Measurements from ENCODE around the gene BNIP5.

Gene BNIP5

DNA sequence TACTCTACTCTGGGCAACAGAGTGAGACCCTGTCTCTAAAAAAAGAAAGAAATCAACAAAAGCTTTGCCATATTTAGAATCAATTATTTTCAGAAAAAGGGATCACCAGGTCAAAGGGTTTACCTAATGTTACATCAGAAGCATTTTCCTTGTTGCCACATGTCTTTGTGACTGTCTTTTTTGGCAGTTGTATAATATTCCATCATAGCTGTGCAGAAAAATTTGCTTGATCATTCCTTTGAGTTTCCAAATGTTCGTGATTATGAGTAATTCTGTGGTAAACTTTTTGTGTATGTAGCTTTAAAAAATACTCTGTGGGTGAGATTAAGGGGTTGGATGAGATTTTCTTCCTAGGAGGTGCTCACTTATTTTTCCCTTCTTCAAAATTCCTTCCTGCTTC is 40.4 kb downstream of the BNIP5 start:
- DNase-seq (ENCODE audit: low read depth) = no peak

- DNase-seq (ENCODE audit: low read depth) = no peak
Observed at GRCh38 chr6:36292170-36292569, 44.5 kb downstream of the BNIP5 start.

GRCh38 chr6:36290668-36291620 is 45.7 kb downstream of the BNIP5 start:
- DNase-seq (ENCODE audit: low read depth) = no peak

GRCh38 chr6:36289281-36289878 is 47.3 kb downstream of the BNIP5 start:
- no peak for DNase-seq (ENCODE audit: low read depth)

DNA sequence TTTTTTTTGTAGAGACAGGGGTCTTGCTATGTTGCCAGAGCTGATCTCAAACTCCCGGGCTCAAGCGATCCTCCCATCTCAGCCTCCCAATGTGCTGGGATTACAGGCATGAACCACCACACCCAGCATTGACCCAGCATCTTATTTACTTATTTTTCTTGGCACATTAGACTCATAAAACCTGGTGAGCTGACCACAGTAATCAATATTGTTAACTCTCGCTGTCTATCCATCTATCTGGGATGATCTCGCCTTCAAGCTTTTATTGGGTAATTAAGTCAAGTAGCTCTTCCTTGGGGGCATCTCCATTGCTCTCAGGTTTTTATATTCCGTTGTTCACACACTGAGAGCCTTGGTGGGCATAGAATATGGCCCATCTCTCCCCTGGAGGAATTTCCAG is 49.8 kb downstream of the BNIP5 start:
- no peak for DNase-seq (ENCODE audit: low read depth)

DNA sequence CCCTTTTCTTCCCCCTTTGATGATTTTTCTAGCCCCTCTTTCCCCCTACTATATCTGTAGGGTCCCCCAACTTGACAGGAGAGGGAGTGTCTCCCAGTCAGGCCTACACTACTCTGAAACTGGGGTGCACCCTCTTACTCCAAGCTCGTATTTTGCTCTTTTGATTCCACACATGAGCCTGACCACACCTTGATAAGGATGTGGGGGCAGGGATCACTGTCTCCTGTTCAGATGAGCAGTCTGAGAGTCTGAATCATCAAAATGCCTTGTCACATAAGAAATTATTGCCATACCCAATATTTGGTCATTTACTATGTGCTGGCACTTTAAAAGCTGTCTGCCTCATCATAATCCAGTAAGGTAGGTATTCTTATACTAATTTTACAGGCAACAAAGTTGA is 50.9 kb downstream of the BNIP5 start:
- no peak for DNase-seq (ENCODE audit: low read depth)

DNA sequence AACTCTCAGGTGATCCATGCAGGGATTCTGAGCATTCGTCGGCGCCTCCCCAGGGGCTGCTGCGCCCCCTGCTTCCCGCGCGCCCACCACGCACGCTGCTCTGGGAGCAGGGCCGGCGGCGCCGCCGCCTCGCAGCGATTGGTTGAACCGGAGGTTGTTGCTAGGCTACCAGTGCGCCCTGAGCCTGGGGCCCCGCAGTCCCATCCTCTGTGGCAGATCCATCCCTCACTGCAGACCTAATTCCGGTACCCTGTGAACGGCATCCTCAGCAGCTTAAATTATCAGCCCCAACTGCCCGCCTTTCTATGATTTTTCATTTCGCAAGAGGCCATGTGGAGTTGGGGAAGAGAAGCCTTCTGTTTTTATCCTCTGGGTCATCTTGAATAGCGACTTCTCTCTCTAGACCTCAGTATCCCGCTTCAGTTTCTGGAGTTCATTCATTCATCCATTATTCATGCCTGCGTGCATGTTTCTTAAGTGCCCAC is 51.5 kb downstream of the BNIP5 start:
- DNase-seq (ENCODE audit: low read depth) = no peak

- no peak for DNase-seq (ENCODE audit: low read depth)
Observed at GRCh38 chr6:36284359-36284758, 52.3 kb downstream of the BNIP5 start.

GRCh38 chr6:36283608-36284007 is 53.1 kb downstream of the BNIP5 start:
- no peak for DNase-seq (ENCODE audit: low read depth)

DNA sequence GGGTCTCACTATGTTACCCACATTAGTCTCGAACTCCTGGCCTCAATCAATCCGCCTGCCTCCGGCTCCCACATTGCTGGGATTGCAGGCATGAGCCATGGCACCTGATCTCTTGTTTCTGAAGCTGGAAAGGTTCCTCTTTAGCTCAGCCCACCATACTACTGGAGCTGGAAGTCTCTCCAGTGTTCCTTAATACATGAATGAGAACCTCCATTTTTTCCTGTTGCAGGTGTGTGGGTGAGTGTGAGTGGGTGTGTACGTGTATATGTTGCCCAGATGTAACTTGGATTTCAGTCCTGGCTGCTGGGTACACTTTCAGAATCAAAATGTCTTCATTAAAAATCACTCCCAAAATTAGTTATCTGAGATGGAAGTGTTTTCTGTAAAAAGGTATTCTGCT is 55.7 kb downstream of the BNIP5 start:
- no peak for DNase-seq (ENCODE audit: low read depth)

GRCh38 chr6:36280467-36280866 is 56.2 kb downstream of the BNIP5 start:
- DNase-seq (ENCODE audit: low read depth) = no peak

DNA sequence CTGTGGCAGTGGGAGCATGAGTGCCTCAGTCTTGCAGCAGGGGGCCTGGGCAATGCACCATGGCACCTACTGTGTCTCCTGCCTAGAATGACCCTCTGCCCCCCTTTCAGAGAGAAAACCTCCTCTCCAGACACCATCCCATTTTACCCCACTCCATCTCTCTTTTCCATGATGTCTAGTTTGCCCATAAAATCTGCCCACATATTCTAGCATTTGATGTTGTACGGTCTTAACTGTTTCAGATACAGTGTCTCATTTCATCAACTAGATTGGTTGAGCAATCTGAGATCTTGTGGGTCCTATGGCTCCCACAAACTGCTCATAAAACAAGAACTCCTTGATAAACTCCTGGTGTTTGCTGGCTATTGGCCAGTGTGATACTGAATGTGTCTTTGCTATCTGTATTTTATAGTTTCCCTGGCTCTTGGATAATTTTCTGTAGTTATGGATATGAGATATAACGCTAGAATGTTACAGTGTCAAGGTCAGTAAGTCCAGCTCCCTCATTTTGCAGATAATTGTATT is 58.7 kb downstream of the BNIP5 start:
- no peak for DNase-seq (ENCODE audit: low read depth)

- no peak for DNase-seq (ENCODE audit: low read depth)
Observed at GRCh38 chr6:36276581-36277536, 59.8 kb downstream of the BNIP5 start.

DNA sequence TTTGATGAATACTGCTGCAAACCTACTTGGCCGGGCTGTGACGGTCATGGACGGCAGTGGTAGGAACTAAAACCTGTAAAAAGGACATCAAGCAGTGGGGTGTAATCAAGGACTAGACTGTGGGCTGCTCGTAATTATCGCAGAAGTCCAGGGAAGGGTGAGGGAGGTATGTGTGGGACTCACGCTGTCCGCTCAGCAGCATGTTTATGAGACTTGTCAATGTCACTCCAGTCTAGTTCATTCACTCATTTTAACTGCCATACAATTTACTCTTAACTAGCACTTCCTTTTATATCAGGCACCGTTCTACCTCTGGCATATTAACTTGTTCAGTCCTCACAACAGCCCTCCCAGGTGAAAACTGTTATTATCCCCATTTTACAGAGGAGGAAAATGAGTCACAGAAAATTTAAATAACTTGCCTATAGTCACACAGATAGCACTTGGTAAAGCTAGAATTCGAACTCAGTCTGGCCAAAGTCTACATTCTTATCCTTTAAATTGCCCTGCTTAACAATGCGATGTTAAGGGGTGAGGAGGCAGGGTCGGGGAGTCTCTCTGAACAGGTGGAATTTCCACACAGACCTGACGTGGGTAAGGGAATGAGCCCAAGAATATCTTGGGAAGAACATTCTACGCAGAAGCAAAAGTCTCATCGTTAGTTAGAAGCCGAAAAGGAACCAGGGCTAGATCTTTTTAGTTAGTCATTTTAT is 62.7 kb downstream of the BNIP5 start:
- no peak for DNase-seq (ENCODE audit: low read depth)

DNA sequence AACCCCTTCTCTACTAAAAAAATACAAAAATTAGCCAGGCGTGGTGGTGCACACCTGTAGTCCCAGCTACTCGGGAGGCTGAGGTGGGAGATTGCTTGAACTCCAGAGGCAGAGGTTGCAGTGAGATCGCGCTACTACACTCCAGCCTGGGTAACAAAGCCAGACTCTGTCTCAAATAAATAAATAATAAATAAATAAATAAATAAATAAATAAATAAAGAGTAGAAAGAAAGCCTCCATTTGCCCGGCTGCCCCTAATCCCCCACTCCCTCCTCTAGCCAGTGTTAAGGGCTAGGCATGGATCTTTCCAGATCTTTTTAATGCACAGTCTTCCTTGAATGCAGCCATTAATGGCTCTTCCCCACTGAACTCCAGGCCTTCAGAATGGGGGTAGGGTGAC is 63.6 kb downstream of the BNIP5 start:
- DNase-seq (ENCODE audit: low read depth) = no peak

DNA sequence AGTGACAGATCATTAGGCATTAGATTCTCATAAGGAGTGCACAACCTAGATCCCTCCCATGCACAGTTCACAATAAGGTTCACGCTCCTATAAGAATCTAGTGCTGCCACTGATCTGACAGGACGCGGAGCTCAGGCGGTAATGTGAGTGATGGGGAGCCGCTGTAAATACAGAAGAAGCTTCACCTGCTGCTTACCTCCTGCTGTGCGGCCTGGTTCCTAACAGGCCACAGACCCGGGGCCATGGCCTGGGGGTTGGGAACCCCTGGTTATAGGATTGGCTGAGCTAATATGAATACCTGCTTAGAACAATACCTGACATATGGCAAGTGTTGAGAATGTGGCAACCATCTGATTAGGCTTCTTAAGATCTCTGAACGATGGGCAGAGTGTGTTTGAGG is 64.5 kb downstream of the BNIP5 start:
- no peak for DNase-seq (ENCODE audit: low read depth)

DNA sequence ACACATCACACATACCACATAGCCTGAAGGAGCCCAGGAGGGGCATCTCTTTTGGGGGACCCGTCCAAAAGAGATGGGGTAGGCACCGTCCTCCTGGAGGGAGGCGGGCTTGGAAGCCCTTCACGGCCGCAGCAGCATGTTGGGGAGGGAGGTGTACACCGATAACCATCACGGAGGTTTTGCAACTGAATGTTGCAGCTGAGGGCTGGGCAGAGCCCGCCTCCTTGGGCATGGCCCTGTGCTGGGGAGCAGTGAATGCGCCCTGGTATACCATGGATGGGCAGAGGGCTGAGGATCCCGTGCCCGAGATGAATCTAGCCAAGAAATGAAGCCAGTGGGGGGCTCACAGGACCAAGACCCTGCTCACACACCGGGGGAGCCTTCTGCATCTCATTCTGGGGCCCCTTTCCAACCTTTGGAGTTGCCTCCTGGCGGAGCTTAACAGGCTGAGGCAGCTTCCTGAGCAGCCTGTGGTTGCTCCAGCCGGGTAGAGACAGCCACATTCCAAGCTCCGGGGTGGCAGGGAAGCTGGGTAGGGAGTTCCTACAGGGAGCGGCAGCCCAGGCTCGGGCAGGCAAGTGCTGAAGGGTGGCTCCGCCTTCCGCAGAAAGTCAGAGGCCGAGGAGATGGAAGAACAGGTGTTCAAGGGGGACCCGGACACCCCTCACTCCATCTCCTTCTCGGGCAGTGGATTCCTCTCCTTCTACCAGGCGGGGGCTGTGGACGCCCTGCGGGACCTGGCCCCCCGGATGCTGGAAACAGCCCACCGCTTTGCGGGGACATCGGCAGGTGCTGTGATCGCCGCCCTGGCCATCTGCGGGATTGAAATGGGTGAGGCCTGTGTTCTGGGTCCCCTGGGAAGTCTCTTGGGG is 66.6 kb downstream of the BNIP5 start, which contains the start of gene PNPLA1:
Gene PNPLA1, plus strand, starts transcription at position 227 of the 872 bp plus-strand sequence. Its CDS starts 400 bp downstream, at position 627.
- DNase-seq (ENCODE audit: low read depth) = no peak

- DNase-seq (ENCODE audit: low read depth) = no peak
Observed at GRCh38 chr6:36268478-36269275, 68.0 kb downstream of the BNIP5 start.

GRCh38 chr6:36267731-36268477 is 68.8 kb downstream of the BNIP5 start:
- DNase-seq (ENCODE audit: low read depth) = no peak
